Pons (tissue), 1 donor: ENCODE measurements around the gene FRMD8.

ENCODE experiments used
- DNase-seq: peaks from one replicate; pipeline ENCODE4 v3.0.0-alpha.2; 2016; ENCODE audit warnings: low spot score

Gene FRMD8

GRCh38 chr11:65386307-65387140 is at the start of gene FRMD8:
TSS of gene FRMD8 (plus strand) at chr11:65386637. CDS start at chr11:65387037, 400 bp downstream.
- peak; percentile 89 for DNase-seq

- DNase-seq = no peak
These were observed 47.8 kb upstream of the FRMD8 start for GRCh38 chr11:65338676-65339075.

- DNase-seq = peak; percentile 72
These were observed 46.2 kb upstream of the FRMD8 start for GRCh38 chr11:65340226-65340625.

- DNase-seq = no peak
These were observed 44.6 kb upstream of the FRMD8 start for GRCh38 chr11:65341856-65342255.

- no peak for DNase-seq
These were observed 34.9 kb upstream of the FRMD8 start for GRCh38 chr11:65351511-65351910.

GRCh38 chr11:65352783-65353182 is 33.7 kb upstream of the FRMD8 start:
- peak; percentile 39 for DNase-seq

GRCh38 chr11:65353376-65353775 is 33.1 kb upstream of the FRMD8 start:
- DNase-seq = no peak

- DNase-seq = no peak
These were observed 32.6 kb upstream of the FRMD8 start for GRCh38 chr11:65353900-65354264.

- peak; percentile 95 for DNase-seq
These were observed 32.0 kb upstream of the FRMD8 start, which contains the start of gene TIGD3 for GRCh38 chr11:65354265-65355012. TSS of gene TIGD3 (plus strand) at chr11:65354751. CDS start at chr11:65355809, 1,058 bp downstream.

GRCh38 chr11:65355013-65355775 is 31.2 kb upstream of the FRMD8 start:
- DNase-seq = no peak

- DNase-seq = no peak
These were observed 30.6 kb upstream of the FRMD8 start for GRCh38 chr11:65355776-65356393.

- DNase-seq = no peak
These were observed 30.0 kb upstream of the FRMD8 start for GRCh38 chr11:65356394-65356972.

GRCh38 chr11:65357856-65358356 is 28.5 kb upstream of the FRMD8 start:
- DNase-seq = no peak

GRCh38 chr11:65362320-65362931 is 24.0 kb upstream of the FRMD8 start:
- no peak for DNase-seq

GRCh38 chr11:65362966-65363365 is 23.5 kb upstream of the FRMD8 start:
- DNase-seq = no peak

- DNase-seq = no peak
These were observed 22.7 kb upstream of the FRMD8 start for GRCh38 chr11:65363770-65364169.

- DNase-seq = peak; percentile 90
These were observed 20.1 kb upstream of the FRMD8 start for GRCh38 chr11:65366340-65366773.

- DNase-seq = no peak
These were observed 15.8 kb upstream of the FRMD8 start for GRCh38 chr11:65370659-65371049.

GRCh38 chr11:65373839-65374580 is 12.4 kb upstream of the FRMD8 start:
- DNase-seq = no peak

- no peak for DNase-seq
These were observed 11.4 kb upstream of the FRMD8 start for GRCh38 chr11:65375012-65375411.
